ENCODE measurements around the gene LAMB2.

Gene LAMB2

DNA sequence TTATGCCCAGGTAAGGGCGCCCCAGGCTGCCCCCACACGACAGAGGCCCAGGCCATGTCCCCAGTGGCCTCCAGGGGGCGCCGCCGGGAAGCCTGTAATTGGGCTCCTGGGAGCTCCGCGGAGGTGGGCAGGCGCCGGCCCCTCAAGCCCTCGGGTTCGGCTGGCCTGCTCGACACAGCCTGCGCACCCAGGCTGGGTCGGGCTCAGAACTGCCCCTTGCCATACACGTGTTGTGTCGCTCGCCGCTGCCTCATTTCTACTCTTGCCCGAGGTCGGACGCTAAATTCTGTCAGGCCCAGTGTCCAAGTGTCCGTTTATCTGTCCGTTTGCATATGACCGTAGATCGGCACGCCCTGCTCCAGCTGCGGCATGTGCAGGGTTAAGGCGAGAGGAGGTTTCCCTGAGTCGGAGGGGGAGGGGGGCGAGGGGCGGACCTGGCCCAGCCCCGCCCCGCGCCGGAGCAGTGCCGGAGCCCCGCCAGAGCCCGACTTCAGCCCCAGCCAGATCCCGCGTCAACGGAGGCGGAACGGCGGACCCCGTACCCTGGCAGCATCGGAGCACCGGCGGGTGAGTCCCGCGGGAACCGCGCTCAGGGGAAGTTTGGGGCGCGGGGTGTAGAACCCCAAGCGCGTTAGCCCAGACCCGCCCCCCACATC, 38.4 kb upstream of the LAMB2 start, which contains the start of gene KLHDC8B:
TSS of gene KLHDC8B (plus strand) at position 480 of the 656 bp plus-strand sequence. CDS start 1,172 bp downstream, outside the sequence.
- peaks cover 23% of the 10 kb centered on the region; the same call in 1 of the 2 replicates for H3K4me1 ChIP-seq (ENCODE audit: insufficient read depth, low read length)
- H3K9ac ChIP-seq (ENCODE audit: low read depth, low read length): peak within 1 kb of the TSS; percentile 78
- H3K4me3 ChIP-seq (ENCODE audit: low read length): peak within 1 kb of the TSS; percentile 81
- no peaks in the 10 kb centered on the region for H3K36me3 ChIP-seq (ENCODE audit: insufficient read depth, low read length)
- peak within 1 kb of the TSS; percentile 74; the same call in 1 of the 2 replicates for H3K27ac ChIP-seq (ENCODE audit: low read depth, low read length)
- under 1% methylated on average over 57 of the region's 57 CpGs for WGBS
- H3K27me3 ChIP-seq (ENCODE audit: insufficient read depth, low read length): peaks cover 11% of the 10 kb centered on the region
- H3K9me3 ChIP-seq (ENCODE audit: insufficient read depth, low read depth, low read length): 0 out of 2 replicates have a peak, but pooled peaks cover 3% of the 10 kb centered on the region

DNA sequence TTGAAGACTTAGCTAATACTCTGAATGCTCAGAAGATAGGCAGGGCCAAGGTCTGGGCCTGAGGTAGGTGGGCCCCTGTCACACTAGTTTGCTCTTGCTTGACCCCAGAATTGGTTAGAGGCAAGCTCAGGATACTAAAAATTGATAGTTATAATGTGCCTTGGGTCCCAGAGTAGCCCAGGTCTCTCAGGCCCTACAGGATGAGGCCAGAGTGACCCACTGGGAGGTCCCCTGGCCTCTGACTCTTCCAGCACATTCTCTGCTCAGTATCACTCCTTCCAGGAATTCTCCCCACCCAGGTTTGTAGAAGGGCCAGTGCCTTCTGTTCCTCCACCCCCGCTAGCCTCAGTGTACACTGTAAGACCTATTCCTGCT, 37.9 kb upstream of the LAMB2 start:
- Histone ChIP-seq H3K9me3 (ENCODE audit: insufficient read depth, low read depth, low read length) (0 out of 2 replicates have a peak, but pooled peaks cover 3% of the 10 kb centered on the region), H3K4me1 (ENCODE audit: insufficient read depth, low read length) (peaks cover 23% of the 10 kb centered on the region; the same call in 1 of the 2 replicates), H3K36me3 (ENCODE audit: insufficient read depth, low read length) (no peaks in the 10 kb centered on the region), H3K27ac (ENCODE audit: low read depth, low read length) (no peak overlapping the region), H3K4me3 (ENCODE audit: low read length) (peak overlapping the region; percentile 81), H3K9ac (ENCODE audit: low read depth, low read length) (no peak overlapping the region), H3K27me3 (ENCODE audit: insufficient read depth, low read length) (peaks cover 11% of the 10 kb centered on the region)
- WGBS: 26% methylated on average over 1 of the region's 1 CpG

DNA sequence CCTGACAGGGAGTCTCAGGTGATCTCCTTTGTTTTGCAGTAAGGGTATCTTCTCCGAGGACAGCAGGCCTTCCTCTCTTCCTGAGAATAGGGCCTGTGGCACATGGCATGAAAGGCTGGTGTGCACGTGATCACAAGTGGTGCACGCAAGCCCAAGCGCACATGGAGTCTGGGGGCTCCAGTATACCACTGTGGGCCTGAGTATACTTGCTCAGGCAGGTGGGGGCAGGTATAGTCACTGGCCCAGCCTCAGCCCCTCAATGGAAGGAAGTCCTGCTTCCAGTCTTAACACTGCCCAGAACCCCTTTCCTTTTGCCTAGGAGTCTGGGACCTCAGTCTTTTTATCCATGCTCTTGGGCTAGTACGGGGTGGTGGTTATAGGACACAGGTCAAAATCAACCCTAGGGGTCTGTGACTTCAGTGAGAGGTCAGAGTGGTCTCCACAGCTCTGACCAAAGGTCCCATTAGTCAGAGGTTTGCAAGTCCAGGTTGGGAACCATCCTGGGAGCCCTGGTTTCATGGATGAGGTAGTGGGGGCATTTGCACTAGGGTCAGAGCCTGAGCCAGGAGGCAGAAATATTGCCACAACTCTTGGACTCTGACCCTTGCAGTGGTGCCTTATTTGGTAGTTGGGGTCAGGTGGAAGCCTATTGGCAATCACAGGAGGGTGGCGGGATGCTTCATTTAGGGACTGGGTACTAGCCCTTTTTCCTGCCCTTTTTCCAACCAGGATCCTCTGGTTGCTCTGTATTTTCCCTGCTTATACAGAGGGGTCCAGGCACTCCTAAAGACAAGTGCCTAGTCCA, 34.1 kb upstream of the LAMB2 start:
- Histone ChIP-seq H3K4me1 (ENCODE audit: insufficient read depth, low read length) (peaks cover 10% of the 10 kb centered on the region), H3K27ac (ENCODE audit: low read depth, low read length) (no peak overlapping the region), H3K9me3 (ENCODE audit: insufficient read depth, low read depth, low read length) (0 out of 2 replicates have a peak, but pooled peaks cover 3% of the 10 kb centered on the region), H3K4me3 (ENCODE audit: low read length) (peak overlapping the region; percentile 99), H3K27me3 (ENCODE audit: insufficient read depth, low read length) (peaks cover 11% of the 10 kb centered on the region), H3K36me3 (ENCODE audit: insufficient read depth, low read length) (peaks cover 25% of the 10 kb centered on the region), H3K9ac (ENCODE audit: low read depth, low read length) (0 out of 2 replicates have a peak overlapping the region, but pooled peaks have one; percentile 35)
- 87% methylated on average over 6 of the region's 6 CpGs for WGBS

DNA sequence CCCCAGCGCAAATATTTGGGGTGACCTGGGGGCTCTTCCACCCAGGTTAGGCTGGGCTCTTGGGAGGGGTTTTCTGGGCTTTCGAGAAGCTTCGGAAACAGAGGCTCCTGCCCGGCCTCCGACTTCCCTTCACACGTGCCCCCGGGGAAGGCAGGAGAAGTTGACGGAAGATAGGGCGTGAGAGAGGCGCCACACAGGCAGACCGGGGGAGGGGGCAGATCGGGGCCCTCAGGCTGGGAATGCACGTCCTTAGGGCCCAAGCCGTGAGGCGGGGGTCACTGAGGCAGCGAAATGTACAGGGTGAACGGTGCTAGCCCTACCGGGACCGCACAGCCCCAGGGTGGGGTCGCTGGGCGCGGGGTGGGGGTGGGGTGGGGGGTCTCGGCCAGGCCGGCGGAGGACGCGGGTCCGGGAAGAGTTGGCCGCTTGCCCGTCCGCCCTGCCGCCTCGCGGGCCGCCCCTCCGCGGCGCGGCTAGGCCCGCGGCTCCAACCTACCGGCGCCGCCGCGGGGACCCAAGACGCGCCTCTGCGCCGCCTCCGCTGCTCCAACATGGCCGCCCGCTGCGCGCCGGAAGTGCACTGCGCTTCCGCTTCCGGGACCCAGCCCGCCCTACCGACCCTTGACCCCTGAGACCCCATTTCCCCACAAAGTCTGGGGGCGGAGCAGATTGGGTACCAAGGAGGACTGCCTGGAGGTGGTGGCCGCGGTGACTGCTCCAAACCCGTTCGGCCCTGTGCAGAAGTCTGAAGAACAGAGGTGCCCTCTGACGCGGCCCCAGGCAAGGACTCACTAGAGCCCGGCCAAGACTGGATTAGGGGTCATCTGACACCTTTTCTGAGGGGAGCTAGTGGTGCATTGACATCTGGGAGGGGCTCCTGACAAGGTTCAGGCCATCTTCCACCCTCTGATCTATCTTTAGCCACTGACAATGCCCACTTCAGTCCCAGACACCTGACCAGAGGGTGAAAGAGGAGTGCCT, 33.2 kb upstream of the LAMB2 start, which contains the start of gene CCDC71:
TSS of gene CCDC71 (minus strand) at position 561 of the 981 bp plus-strand sequence. CDS start 2,123 bp downstream, outside the sequence.
- Histone ChIP-seq H3K4me1 (ENCODE audit: insufficient read depth, low read length) (peaks cover 7% of the 10 kb centered on the region), H3K27ac (ENCODE audit: low read depth, low read length) (peak within 1 kb of the TSS; percentile 76)
- 3% methylated on average over 69 of the region's 69 CpGs for WGBS

DNA sequence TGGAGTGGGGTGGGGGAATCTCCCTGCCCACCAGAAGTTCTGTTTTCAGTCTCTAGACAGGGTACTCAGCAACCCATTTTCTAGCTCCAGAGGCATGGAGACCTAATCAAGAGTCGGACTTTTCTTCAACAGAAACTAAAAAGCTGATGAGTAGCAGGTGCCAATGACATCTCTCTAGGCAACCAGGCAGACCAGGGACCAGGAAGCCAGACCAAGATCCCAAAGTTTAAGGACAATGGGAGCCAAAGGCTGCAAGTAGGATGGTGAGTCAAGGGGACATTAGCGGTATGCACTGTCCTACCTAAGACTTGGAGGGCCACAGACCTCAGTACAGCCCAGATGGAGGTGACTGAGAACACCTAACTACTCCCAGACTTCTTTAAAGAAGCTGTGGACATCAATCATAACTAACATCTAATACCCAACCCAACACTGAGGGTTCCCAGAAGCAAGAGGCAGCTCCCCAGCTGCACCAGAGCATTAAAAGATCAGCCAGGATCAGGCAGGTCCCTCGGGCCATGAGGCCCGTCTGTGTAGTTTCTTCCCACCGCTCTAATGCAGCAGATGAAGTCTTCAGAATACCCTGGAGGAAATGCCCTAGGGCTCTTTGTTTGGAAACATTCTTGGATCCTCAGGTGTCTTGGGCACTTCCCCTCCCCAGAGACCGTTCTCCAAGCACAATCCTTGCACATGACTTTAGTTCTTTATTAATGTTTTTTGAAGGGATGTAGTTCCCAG, 32.3 kb upstream of the LAMB2 start:
- peak overlapping the region; percentile 76 for H3K27ac ChIP-seq (ENCODE audit: low read depth, low read length)
- H3K36me3 ChIP-seq (ENCODE audit: insufficient read depth, low read length): peaks cover 28% of the 10 kb centered on the region
- peaks cover 7% of the 10 kb centered on the region for H3K4me1 ChIP-seq (ENCODE audit: insufficient read depth, low read length)
- H3K27me3 ChIP-seq (ENCODE audit: insufficient read depth, low read length): peaks cover 11% of the 10 kb centered on the region
- 44% methylated on average over 5 of the region's 6 CpGs for WGBS
- 0 out of 2 replicates have a peak, but pooled peaks cover 3% of the 10 kb centered on the region for H3K9me3 ChIP-seq (ENCODE audit: insufficient read depth, low read depth, low read length)
- H3K9ac ChIP-seq (ENCODE audit: low read depth, low read length): peak overlapping the region; percentile 93
- peak overlapping the region; percentile 99 for H3K4me3 ChIP-seq (ENCODE audit: low read length)

More for the DNA sequence above, 33.2 kb upstream of the LAMB2 start, which contains the start of gene CCDC71:
- peak within 1 kb of the TSS; percentile 99 for H3K4me3 ChIP-seq (ENCODE audit: low read length)
- H3K9ac ChIP-seq (ENCODE audit: low read depth, low read length): peak within 1 kb of the TSS; percentile 93
- H3K36me3 ChIP-seq (ENCODE audit: insufficient read depth, low read length): peaks cover 28% of the 10 kb centered on the region
- H3K9me3 ChIP-seq (ENCODE audit: insufficient read depth, low read depth, low read length): 0 out of 2 replicates have a peak, but pooled peaks cover 3% of the 10 kb centered on the region
- H3K27me3 ChIP-seq (ENCODE audit: insufficient read depth, low read length): peaks cover 11% of the 10 kb centered on the region

DNA sequence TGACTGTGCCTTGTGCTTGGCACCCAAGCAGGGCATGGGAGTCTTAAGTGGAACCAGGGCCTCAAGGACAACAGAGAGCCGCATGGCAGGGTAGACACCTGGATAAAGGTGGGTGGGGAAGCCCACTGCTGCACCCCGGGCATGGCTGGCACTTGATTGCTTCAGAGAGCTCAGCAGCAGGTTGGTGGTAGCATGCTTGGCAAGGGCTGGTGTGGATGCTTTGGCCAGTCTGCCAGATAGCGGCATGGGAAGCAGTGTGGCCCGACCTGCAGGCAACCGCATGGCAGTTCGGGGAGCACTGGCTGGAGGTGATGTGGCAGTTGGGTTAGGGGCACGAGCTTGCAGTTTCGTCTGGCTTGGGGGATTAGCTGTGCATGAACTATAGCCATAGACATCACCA, 30.8 kb upstream of the LAMB2 start:
- Histone ChIP-seq H3K27ac (ENCODE audit: low read depth, low read length) (no peak overlapping the region), H3K4me3 (ENCODE audit: low read length) (no peak overlapping the region), H3K36me3 (ENCODE audit: insufficient read depth, low read length) (peaks cover 28% of the 10 kb centered on the region), H3K27me3 (ENCODE audit: insufficient read depth, low read length) (peaks cover 11% of the 10 kb centered on the region), H3K4me1 (ENCODE audit: insufficient read depth, low read length) (peaks cover 7% of the 10 kb centered on the region), H3K9ac (ENCODE audit: low read depth, low read length) (no peak overlapping the region), H3K9me3 (ENCODE audit: insufficient read depth, low read depth, low read length) (0 out of 2 replicates have a peak, but pooled peaks cover 3% of the 10 kb centered on the region)
- 96% methylated on average over 8 of the region's 8 CpGs for WGBS

DNA sequence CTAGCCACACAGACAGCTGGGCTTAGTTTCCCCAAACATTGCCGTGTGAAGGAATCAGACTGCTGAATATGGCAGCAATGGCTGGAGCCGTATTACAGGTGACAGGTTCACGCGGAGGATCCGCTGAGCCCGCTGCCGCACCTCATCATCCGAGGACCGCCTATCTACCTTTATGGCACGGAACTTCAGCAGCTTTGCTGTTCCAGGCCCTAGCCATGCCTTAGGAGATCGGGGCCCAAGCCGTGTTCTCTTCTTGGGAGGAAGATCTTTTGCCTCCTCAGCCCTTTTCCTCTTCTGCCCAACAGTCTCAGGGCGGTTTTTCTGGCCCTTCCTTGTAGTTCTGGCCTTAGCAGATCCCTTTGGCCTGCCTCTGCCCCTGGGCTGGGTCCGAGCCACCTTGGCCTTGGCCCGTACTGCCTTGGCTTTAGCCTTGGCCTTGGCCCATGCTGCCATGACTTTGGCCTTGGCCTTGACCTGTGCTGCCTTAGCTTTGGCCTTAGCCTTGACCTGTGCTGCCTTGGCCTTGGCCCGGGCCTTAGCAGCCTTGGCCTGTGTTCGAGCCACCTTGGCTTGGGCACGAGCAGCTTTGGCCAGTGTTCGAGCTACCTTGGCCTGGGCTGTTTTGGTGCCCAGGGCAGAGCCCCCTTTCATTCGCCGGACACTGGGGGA, 30.0 kb upstream of the LAMB2 start:
- 96% methylated on average over 21 of the region's 21 CpGs for WGBS

DNA sequence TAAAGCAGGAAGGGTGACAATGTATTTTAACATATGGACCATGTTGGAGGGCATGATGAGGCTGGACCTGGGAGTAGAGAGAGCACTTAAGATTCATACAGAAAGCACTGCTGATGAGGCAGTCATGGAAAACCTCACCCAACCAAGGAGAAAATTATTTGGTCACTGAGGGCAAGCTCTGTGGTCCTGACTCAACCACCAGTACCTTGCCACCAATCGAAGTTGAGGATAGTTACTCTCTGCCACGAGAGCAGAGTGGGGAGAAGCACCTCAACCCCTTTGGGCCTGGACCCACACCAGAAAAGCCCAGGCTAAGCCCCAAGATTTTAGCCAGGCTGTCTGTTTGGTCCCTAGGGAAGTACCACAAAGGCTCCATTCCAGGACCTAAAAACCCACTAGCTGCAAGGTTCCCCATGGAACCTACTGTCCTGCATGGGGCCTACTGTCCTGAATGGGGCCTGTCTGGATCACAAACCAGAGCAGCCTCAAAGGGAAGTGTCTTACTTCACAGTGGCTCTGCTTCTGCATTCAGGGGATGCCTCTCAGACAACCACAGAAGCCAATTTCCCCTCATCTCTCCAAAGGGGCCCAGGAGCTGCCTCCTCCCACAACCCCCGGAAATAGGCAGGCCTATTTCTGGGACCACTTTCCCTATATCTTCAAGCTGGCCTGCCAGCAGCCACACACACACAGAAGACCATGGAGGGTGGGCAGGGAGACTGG, 29.1 kb upstream of the LAMB2 start:
- WGBS: 93% methylated on average over 3 of the region's 3 CpGs

More for the DNA sequence above, 30.0 kb upstream of the LAMB2 start:
- Histone ChIP-seq H3K9me3 (ENCODE audit: insufficient read depth, low read depth, low read length) (0 out of 2 replicates have a peak, but pooled peaks cover 3% of the 10 kb centered on the region), H3K4me3 (ENCODE audit: low read length) (no peak overlapping the region), H3K27me3 (ENCODE audit: insufficient read depth, low read length) (peaks cover 7% of the 10 kb centered on the region), H3K4me1 (ENCODE audit: insufficient read depth, low read length) (peaks cover 7% of the 10 kb centered on the region), H3K36me3 (ENCODE audit: insufficient read depth, low read length) (peaks cover 28% of the 10 kb centered on the region), H3K27ac (ENCODE audit: low read depth, low read length) (no peak overlapping the region), H3K9ac (ENCODE audit: low read depth, low read length) (no peak overlapping the region)

DNA sequence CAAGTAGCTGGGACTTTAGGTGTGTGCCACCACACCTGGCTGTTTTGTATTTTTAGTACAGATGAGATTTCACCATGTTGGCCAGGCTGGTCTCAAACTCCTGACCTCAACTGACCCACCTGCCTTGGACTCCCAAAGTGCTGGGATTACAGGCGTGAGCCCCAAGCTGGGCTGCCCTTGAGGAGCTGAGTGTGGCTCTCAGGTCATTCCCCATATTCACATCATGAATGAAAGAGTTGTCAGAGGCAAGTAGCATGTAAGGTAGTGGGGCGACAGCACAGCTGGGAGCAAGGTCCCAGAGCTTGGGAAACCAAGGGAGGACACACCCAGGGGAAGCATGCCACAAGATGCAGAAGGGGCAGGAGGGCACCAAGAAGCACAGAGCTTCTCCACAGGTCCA, 28.3 kb upstream of the LAMB2 start:
- WGBS: 95% methylated on average over 2 of the region's 2 CpGs
- H3K9me3 ChIP-seq (ENCODE audit: insufficient read depth, low read depth, low read length): no peaks in the 10 kb centered on the region
- peaks cover 7% of the 10 kb centered on the region for H3K4me1 ChIP-seq (ENCODE audit: insufficient read depth, low read length)
- H3K27ac ChIP-seq (ENCODE audit: low read depth, low read length): no peak overlapping the region
- no peak overlapping the region for H3K9ac ChIP-seq (ENCODE audit: low read depth, low read length)
- H3K36me3 ChIP-seq (ENCODE audit: insufficient read depth, low read length): peaks cover 28% of the 10 kb centered on the region
- H3K4me3 ChIP-seq (ENCODE audit: low read length): no peak overlapping the region
- no peaks in the 10 kb centered on the region for H3K27me3 ChIP-seq (ENCODE audit: insufficient read depth, low read length)

More for the DNA sequence above, 29.1 kb upstream of the LAMB2 start:
- H3K36me3 ChIP-seq (ENCODE audit: insufficient read depth, low read length): peaks cover 28% of the 10 kb centered on the region
- H3K4me1 ChIP-seq (ENCODE audit: insufficient read depth, low read length): peaks cover 7% of the 10 kb centered on the region
- H3K27ac ChIP-seq (ENCODE audit: low read depth, low read length): no peak overlapping the region
- 0 out of 2 replicates have a peak, but pooled peaks cover 3% of the 10 kb centered on the region for H3K9me3 ChIP-seq (ENCODE audit: insufficient read depth, low read depth, low read length)
- no peak overlapping the region for H3K4me3 ChIP-seq (ENCODE audit: low read length)
- H3K9ac ChIP-seq (ENCODE audit: low read depth, low read length): no peak overlapping the region
- no peaks in the 10 kb centered on the region for H3K27me3 ChIP-seq (ENCODE audit: insufficient read depth, low read length)
